ENCODE results near the gene TFAP2B.

DNA sequence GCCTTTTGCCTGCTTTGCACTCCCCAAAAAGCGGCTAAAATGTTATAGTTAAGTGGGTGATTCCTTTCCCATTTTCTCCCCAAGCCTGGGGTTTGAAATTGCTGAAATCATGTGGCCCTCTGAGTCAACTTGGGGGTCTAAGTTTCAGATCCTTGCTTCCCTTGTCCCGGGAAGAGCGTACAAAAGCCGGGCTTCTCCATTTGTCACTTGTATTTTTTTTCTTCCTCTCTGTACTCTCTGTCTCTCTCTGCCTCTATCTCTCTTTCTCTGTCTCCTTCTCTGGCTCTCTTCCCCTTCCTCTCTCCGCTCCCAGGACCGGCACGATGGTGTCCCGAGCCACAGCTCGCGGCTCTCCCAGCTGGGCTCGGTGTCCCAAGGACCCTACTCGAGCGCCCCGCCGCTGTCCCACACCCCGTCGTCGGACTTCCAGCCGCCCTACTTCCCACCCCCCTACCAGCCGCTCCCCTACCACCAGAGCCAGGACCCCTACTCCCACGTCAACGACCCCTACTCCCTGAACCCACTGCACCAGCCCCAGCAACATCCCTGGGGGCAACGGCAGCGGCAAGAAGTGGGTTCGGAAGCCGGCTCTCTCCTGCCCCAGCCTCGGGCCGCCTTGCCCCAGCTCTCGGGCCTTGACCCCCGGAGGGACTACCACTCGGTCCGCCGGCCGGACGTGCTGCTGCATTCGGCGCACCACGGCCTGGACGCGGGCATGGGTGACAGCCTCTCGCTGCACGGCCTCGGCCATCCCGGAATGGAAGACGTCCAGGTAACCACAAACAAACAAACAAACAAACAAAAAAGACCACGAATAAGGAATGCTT, 4.6 kb downstream of the TFAP2B start:
- TF ChIP-seq, protein P1, sequence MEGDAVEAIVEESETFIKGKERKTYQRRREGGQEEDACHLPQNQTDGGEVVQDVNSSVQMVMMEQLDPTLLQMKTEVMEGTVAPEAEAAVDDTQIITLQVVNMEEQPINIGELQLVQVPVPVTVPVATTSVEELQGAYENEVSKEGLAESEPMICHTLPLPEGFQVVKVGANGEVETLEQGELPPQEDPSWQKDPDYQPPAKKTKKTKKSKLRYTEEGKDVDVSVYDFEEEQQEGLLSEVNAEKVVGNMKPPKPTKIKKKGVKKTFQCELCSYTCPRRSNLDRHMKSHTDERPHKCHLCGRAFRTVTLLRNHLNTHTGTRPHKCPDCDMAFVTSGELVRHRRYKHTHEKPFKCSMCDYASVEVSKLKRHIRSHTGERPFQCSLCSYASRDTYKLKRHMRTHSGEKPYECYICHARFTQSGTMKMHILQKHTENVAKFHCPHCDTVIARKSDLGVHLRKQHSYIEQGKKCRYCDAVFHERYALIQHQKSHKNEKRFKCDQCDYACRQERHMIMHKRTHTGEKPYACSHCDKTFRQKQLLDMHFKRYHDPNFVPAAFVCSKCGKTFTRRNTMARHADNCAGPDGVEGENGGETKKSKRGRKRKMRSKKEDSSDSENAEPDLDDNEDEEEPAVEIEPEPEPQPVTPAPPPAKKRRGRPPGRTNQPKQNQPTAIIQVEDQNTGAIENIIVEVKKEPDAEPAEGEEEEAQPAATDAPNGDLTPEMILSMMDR (conservative IDR thresholded peaks at IDR 0.05; ENCODE audit: low read length): no peak
- no peak for TF ChIP-seq EZH2phosphoT487 (IDR thresholded peaks at IDR 0.05; ENCODE audit: borderline replicate concordance)

Measured in Loucy (cell line).